ENCODE measurements around the gene GALNT10.

The GALNT10 gene

DNA sequence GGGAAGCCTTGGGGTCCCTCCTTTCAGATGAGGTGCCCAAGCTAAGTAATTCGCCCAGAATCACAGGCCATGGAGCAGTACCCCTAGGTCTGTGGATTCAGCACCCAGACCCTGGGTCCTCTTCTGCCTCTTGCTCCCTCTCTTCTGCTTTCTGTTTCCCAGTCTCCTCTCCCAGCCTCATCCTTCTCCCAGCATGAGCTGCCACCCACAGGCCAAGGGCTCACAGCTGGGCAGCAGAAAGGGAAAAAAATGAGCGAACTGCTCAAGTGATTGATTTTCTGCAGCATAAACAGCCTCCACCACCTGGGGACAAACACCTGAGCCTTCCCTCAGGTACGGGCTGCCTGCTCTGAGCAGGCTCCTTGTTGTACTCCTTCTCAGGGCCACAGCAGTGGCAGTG is 141.4 kb downstream of the GALNT10 start:
- TF ChIP-seq, protein P1, sequence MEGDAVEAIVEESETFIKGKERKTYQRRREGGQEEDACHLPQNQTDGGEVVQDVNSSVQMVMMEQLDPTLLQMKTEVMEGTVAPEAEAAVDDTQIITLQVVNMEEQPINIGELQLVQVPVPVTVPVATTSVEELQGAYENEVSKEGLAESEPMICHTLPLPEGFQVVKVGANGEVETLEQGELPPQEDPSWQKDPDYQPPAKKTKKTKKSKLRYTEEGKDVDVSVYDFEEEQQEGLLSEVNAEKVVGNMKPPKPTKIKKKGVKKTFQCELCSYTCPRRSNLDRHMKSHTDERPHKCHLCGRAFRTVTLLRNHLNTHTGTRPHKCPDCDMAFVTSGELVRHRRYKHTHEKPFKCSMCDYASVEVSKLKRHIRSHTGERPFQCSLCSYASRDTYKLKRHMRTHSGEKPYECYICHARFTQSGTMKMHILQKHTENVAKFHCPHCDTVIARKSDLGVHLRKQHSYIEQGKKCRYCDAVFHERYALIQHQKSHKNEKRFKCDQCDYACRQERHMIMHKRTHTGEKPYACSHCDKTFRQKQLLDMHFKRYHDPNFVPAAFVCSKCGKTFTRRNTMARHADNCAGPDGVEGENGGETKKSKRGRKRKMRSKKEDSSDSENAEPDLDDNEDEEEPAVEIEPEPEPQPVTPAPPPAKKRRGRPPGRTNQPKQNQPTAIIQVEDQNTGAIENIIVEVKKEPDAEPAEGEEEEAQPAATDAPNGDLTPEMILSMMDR (IDR thresholded peaks at IDR 0.05; ENCODE audit: low read depth, low read length) = no peak

DNA sequence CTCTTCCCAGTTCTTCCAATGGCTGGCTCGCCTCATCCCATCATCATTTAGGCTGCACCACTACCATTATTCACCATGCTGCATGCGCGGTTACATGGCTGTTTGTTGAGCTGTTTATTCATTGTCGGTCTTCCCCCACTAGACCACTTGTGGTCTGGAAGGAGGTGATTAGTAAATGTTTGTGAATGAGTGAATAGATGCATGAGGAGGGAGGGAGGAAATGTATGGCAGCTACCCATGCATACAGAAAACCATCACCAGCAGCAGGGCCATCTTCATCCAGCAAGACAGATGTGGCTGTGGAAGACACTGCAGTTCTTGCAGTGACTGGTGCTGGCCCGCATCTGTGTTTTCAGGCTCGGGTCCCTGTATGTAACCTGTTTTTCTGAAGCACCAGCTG is 141.9 kb downstream of the GALNT10 start:
- DNase-seq (ENCODE audit: extremely low read depth, low read depth) = no peak
- TF ChIP-seq, protein P1 (IDR thresholded peaks at IDR 0.05; ENCODE audit: low read depth, low read length) = no peak

More for the DNA sequence above, 141.4 kb downstream of the GALNT10 start:
- DNase-seq (ENCODE audit: extremely low read depth, low read depth) = no peak

DNA sequence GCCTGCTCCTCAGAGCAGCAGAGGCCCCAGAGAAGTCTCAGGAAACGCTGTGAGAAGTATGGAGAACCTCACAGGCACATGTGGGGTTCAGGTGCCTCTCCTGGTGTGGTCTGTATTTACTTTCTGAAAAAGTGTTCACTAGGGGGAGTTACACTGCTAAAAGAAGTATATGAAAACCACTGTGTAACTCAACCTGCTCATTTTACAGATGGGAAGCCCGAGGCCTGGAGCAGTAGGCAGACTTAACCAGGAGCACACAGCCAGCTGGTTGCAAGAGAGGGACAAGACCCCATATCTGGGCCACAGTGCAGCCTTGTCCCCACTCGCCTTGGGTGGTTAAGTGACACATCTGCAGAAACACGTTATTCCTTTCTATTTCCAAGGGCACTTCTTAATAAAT is 142.5 kb downstream of the GALNT10 start:
- no peak for DNase-seq (ENCODE audit: extremely low read depth, low read depth)
- TF ChIP-seq, protein P1 (IDR thresholded peaks at IDR 0.05; ENCODE audit: low read depth, low read length) = no peak

DNA sequence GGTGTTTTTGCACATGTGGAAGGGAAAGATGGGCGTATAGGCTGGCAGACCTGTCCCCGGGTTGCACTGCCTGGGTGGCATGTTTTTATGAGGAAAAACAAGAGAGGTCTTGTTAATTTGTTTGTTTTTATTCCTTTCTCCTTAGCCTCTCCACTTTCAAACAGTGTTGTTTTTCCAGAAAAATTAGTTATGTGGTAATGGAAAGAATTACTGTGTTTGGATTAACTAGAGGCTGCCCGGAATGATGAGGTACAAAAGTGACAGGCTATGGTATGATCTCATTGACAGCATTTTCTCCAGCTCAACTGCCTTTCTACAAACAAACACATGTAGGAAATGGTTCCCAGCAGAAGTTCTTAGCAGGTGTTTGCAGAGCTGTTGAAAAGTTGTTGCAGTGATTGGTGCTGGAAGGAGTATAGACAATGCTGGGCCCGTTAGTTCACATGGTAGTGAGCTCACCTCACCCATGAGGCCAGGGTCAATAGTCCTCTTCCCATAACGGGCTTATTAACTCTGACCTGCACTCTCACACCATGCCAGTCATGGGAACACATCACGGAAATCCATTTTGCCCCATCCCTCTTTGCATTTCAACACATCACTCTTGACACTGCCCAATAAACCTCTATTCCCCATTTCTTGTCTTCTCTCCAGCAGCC is 144.0 kb downstream of the GALNT10 start:
- TF ChIP-seq, protein P1 (IDR thresholded peaks at IDR 0.05; ENCODE audit: low read depth, low read length) = no peak
- no peak for DNase-seq (ENCODE audit: extremely low read depth, low read depth)

DNA sequence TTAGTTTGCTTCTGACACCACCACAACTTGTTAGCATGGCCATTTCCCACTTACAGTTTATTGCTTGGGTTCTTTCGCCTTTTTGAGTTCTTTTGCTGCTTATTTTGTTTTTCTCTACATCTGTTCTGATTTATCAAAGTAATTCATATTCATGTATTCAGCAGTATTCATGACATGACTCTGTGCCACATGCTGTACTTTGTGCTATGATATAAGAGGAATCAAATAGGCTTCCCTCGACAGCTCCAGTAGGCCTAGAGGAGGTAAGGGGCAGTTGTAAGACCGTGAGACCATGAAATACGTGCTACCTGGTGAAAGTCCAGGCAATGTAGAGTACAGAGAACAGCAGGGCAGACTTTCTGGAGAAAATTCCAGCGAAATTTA is 144.5 kb downstream of the GALNT10 start:
- TF ChIP-seq, protein P1 (IDR thresholded peaks at IDR 0.05; ENCODE audit: low read depth, low read length) = no peak
- DNase-seq (ENCODE audit: extremely low read depth, low read depth) = no peak

GRCh38 chr5:154341620-154342019 is 151.1 kb downstream of the GALNT10 start:
- TF ChIP-seq, protein P1 (IDR thresholded peaks at IDR 0.05; ENCODE audit: low read depth, low read length) = no peak
- no peak for DNase-seq (ENCODE audit: extremely low read depth, low read depth)

DNA sequence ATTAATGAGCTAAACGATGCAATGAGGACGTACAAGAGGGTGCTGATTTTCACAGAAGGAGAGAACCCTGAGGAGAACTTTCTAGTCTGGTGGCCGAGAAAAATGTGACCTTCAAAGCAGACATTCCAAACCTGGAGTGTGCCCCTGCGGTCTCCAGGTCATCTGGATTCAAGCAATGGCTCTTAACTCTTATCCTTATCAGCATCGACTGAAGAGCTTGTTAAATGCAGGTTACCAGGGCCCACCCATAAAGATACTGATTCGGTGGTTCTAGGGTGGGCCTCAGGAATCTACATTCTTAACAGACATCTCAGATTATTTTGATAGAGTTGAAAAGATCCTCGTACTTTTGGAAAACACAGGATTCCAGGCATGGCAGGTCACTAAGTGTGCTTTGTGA is 151.7 kb downstream of the GALNT10 start:
- no peak for DNase-seq (ENCODE audit: extremely low read depth, low read depth)
- TF ChIP-seq, protein P1 (IDR thresholded peaks at IDR 0.05; ENCODE audit: low read depth, low read length) = no peak
